Measurements from ENCODE around the gene KLHL26.

- TF ChIP-seq POLR2A (IDR thresholded peaks at IDR 0.05) (no peak), CTCF (IDR thresholded peaks at IDR 0.05) (no peak)
Observed at GRCh38 chr19:18655173-18655844, 18.5 kb downstream of the KLHL26 start.

Data from thyroid gland (tissue), 4 donors.